IMR-90 (cell line): Measurements from ENCODE around the gene ADCY1. TPM values are rescaled to one million over a fixed set of nuclear protein-coding genes. Genes with fewer than 3 reads are reported as not detected.

ENCODE experiments used
- ATAC-seq: fragments of 200-7000 bp; cut with Tn5 transposase; 2 replicates; pipeline ENCODE4 v1.9.1; 2020; ENCODE audit warnings: low read depth, mild to moderate bottlenecking, moderate library complexity
- BruUV-seq: library from RNA; stranded (reverse); fragments of 400-500 nt; replicated peaks from 2 replicates; lab custom pipeline; 2021; lab: Mats Ljungman, UMichigan
- CTCF ChIA-PET: fragments of 300-600 bp; formaldehyde crosslinking; extraction: SDS; loops from one replicate; lab custom pipeline; 2021; ENCODE audit warnings: antibody characterized with exemption; lab: Yijun Ruan, JAX
- POLR2A ChIA-PET: fragments of 300-600 bp; sonication (Branson Sonifier 250); formaldehyde crosslinking; loops from one replicate; lab custom pipeline; 2022; ENCODE audit warnings: antibody characterized with exemption; ENCODE audit not compliant: unreplicated experiment; lab: Charles Lee
- DNase-seq: peaks from one replicate; pipeline ENCODE4 v3.0.0; 2013
- H2AFZ ChIP-seq: replicated peaks from 2 replicates; pipeline ENCODE3; 2013; ENCODE audit warnings: low read length, mild to moderate bottlenecking; ENCODE audit not compliant: poor library complexity
- H2AK5ac ChIP-seq: 2 replicates; pipeline ENCODE4 v1.6.1; 2013; ENCODE audit warnings: low read depth, low read length, inconsistent platforms
- H2AK9ac ChIP-seq: replicated peaks from 2 replicates; pipeline ENCODE3; 2013; ENCODE audit warnings: mild to moderate bottlenecking, low read depth, low read length, moderate library complexity; ENCODE audit not compliant: poor library complexity
- H2BK120ac ChIP-seq: 2 replicates; pipeline ENCODE4 v1.6.1; 2013; ENCODE audit warnings: low read depth, low read length, inconsistent platforms
- H2BK15ac ChIP-seq: 3 replicates; pipeline ENCODE4 v1.6.1; 2013; ENCODE audit warnings: low read depth, low read length, inconsistent platforms
- H2BK20ac ChIP-seq: 2 replicates; pipeline ENCODE4 v1.6.1; 2013; ENCODE audit warnings: low read depth, mild to moderate bottlenecking, inconsistent platforms, low read length, moderate library complexity
- H2BK5ac ChIP-seq: 2 replicates; pipeline ENCODE4 v1.6.1; 2013; ENCODE audit warnings: mild to moderate bottlenecking, low read depth, low read length, inconsistent platforms; ENCODE audit not compliant: poor library complexity, severe bottlenecking
- H3K14ac ChIP-seq: replicated peaks from 2 replicates; pipeline ENCODE4 v1.6.1; 2013; ENCODE audit warnings: low read depth, low read length, inconsistent platforms
- H3K18ac ChIP-seq: 2 replicates; pipeline ENCODE4 v1.6.1; 2013; ENCODE audit warnings: low read depth, low read length, control low read depth
- H3K23ac ChIP-seq: 2 replicates; pipeline ENCODE4 v1.6.1; 2013; ENCODE audit warnings: low read depth, low read length, inconsistent platforms
- H3K27ac ChIP-seq: 2 replicates; pipeline ENCODE4 v1.5.1; 2013; ENCODE audit warnings: mild to moderate bottlenecking, control low read depth, low read length; ENCODE audit not compliant: insufficient read depth
- H3K27me3 ChIP-seq: 2 replicates; pipeline ENCODE4 v1.6.1; 2013; ENCODE audit warnings: low read length; ENCODE audit not compliant: control insufficient read depth, insufficient read depth
- H3K36me3 ChIP-seq: 2 replicates; pipeline ENCODE4 v1.6.1; 2013; ENCODE audit warnings: low read length, mixed read lengths; ENCODE audit not compliant: control insufficient read depth, insufficient read depth
- H3K4ac ChIP-seq: 2 replicates; pipeline ENCODE4 v1.6.1; 2013; ENCODE audit warnings: low read depth, low read length, inconsistent platforms
- H3K4me1 ChIP-seq: 2 replicates; pipeline ENCODE4 v1.6.1; 2013; ENCODE audit warnings: low read length, mixed read lengths; ENCODE audit not compliant: control insufficient read depth, insufficient read depth
- H3K4me2 ChIP-seq: 2 replicates; pipeline ENCODE4 v1.6.1; 2013; ENCODE audit warnings: low read depth, mild to moderate bottlenecking, control low read depth, low read length, moderate library complexity
- H3K4me3 ChIP-seq: 2 replicates; pipeline ENCODE4 v1.5.1; 2013; ENCODE audit warnings: low read depth, mild to moderate bottlenecking, control low read depth, low read length, moderate library complexity; ENCODE audit not compliant: insufficient read depth
- H3K56ac ChIP-seq: 2 replicates; pipeline ENCODE4 v1.6.1; 2013; ENCODE audit warnings: low read length, inconsistent platforms; ENCODE audit not compliant: insufficient read depth; ENCODE audit errors: extremely low read depth
- H3K79me1 ChIP-seq, 2 experiments: 2 replicates each; pipeline ENCODE4 v1.6.1; 2013; ENCODE audit warnings: low read length in 2 of 2, inconsistent platforms in 1 of 2, low read depth in 1 of 2
- H3K9ac ChIP-seq: 2 replicates; pipeline ENCODE4 v1.6.1; 2013; ENCODE audit warnings: low read depth, low read length, control low read depth
- H3K9me1 ChIP-seq: 2 replicates; pipeline ENCODE4 v1.6.1; 2013; ENCODE audit warnings: low read length, inconsistent platforms; ENCODE audit not compliant: insufficient read depth
- H3K9me3 ChIP-seq: 2 replicates; pipeline ENCODE4 v1.6.1; 2013; ENCODE audit warnings: low read length; ENCODE audit not compliant: control insufficient read depth, insufficient read depth
- H4K20me1 ChIP-seq: 2 replicates; pipeline ENCODE4 v1.6.1; 2013; ENCODE audit warnings: low read length, inconsistent platforms; ENCODE audit not compliant: insufficient read depth
- H4K5ac ChIP-seq: 2 replicates; pipeline ENCODE4 v1.6.1; 2013; ENCODE audit warnings: mild to moderate bottlenecking, low read depth, low read length, control low read depth
- H4K8ac ChIP-seq, 2 experiments: 2 replicates each; pipeline ENCODE4 v1.6.1; 2013; ENCODE audit warnings: low read depth in 2 of 2, low read length in 2 of 2, control low read depth in 1 of 2, inconsistent platforms in 1 of 2
- H4K91ac ChIP-seq: 2 replicates; pipeline ENCODE4 v1.6.1; 2013; ENCODE audit warnings: low read depth, low read length, inconsistent platforms; ENCODE audit not compliant: insufficient read depth
- BHLHE40 ChIP-seq: fragments of 150-350 bp; IDR thresholded peaks from 2 replicates; pipeline ENCODE4 v1.6.1; 2016; ENCODE audit warnings: mild to moderate bottlenecking, low read depth, low read length
- CEBPB ChIP-seq: IDR thresholded peaks from 2 replicates; pipeline ENCODE4 v1.6.1; 2012; ENCODE audit warnings: low read depth, low read length, improper control_type of control experiment
- CTCF ChIP-seq: conservative IDR thresholded peaks from 2 replicates; pipeline ENCODE4 v1.5.1; 2012; ENCODE audit warnings: mild to moderate bottlenecking, low read depth, low read length, improper control_type of control experiment
- ELK1 ChIP-seq: fragments of 150-350 bp; IDR thresholded peaks from 2 replicates; pipeline ENCODE4 v1.6.1; 2016; ENCODE audit warnings: low read depth, mild to moderate bottlenecking, low read length, moderate library complexity, borderline replicate concordance
- MAFK ChIP-seq: IDR thresholded peaks from 2 replicates; pipeline ENCODE4 v1.6.1; 2012; ENCODE audit warnings: low read depth, low read length, improper control_type of control experiment
- MAZ ChIP-seq: IDR thresholded peaks from 2 replicates; pipeline ENCODE4 v1.6.1; 2012; ENCODE audit warnings: low read depth, mild to moderate bottlenecking, low read length, improper control_type of control experiment, moderate library complexity, borderline replicate concordance
- MXI1 ChIP-seq: IDR thresholded peaks from 2 replicates; pipeline ENCODE4 v1.6.1; 2012; ENCODE audit warnings: low read depth, mild to moderate bottlenecking, low read length, moderate library complexity, borderline replicate concordance
- RAD21 ChIP-seq: IDR thresholded peaks from 2 replicates; pipeline ENCODE4 v1.6.1; 2012; ENCODE audit warnings: low read length, improper control_type of control experiment
- RFX5 ChIP-seq: IDR thresholded peaks from 2 replicates; pipeline ENCODE4 v1.8.0; 2012; ENCODE audit warnings: low read depth, mild to moderate bottlenecking, low read length, moderate library complexity
- SMC3 ChIP-seq: fragments of 150-350 bp; IDR thresholded peaks from 2 replicates; pipeline ENCODE4 v1.6.1; 2016; ENCODE audit warnings: low read depth, mild to moderate bottlenecking, antibody characterized with exemption, low read length, moderate library complexity
- USF2 ChIP-seq: fragments of 150-350 bp; IDR thresholded peaks from 2 replicates; pipeline ENCODE4 v1.6.1; 2017; ENCODE audit warnings: mild to moderate bottlenecking, antibody characterized with exemption, low read length, low read depth
- WGBS, 2 experiments: methylation state at CpG; one replicate each; pipeline versions ENCODE4 v1.1.5 to v1.1.7; 2013; ENCODE audit warnings: missing lambda C conversion rate in 2 of 2; ENCODE audit not compliant: insufficient read length in 1 of 2; ENCODE audit errors: extremely low coverage in 2 of 2; 5-methylcytosine and 5-hydroxymethylcytosine counted together
- dilution Hi-C: fragments of 300-500 bp; cut with HindIII; formaldehyde crosslinking; loops from one replicate; pipeline ENCODE4 v1.14.3; 2018; ENCODE audit warnings: low sequenced_read_pairs; ENCODE audit not compliant: unreplicated experiment
- in situ Hi-C: fragments of 300-500 bp; cut with MboI; formaldehyde crosslinking; loops from 3 replicates; pipeline ENCODE4 v1.14.3; 2019; ENCODE audit warnings: low sequenced_read_pairs, inconsistent platforms, mixed read lengths
- intact Hi-C: fragments of 100-400 bp; cut with micrococcal nuclease; formaldehyde crosslinking; loops from 2 replicates; pipeline ENCODE4 v1.10.0; 2022
- polyA plus RNA-seq, 3 experiments: library from polyadenylated mRNA; depleted of rRNA; stranded (reverse); fragments of >200 nt; gene quantifications; 2 replicates each; pipeline ENCODE4 v1.2.3, GENCODE V29; 2012; ENCODE audit warnings: low replicate concordance in 1 of 3
- total RNA-seq: library from RNA; depleted of rRNA; stranded (reverse); fragments of >200 nt; gene quantifications from 2 replicates; pipeline ENCODE4 v1.2.3, GENCODE V29; 2012

The ADCY1 gene
- total and polyA plus RNA-seq, 2 of the 4 experiments (the other 2 are of a cell fraction): 0.18 to 0.24 TPM

- Histone ChIP-seq H3K4me1 (no peaks in the 10 kb centered on the region), H2BK5ac (no peak overlapping the region), H3K79me1 (no peaks in the 10 kb centered on the region), H3K23ac (no peak overlapping the region), H3K36me3 (no peaks in the 10 kb centered on the region), H4K5ac (no peak overlapping the region), H3K56ac (no peak overlapping the region), H3K14ac (no peak overlapping the region), H3K9me3 (no peaks in the 10 kb centered on the region), H4K91ac (no peak overlapping the region), H2BK20ac (no peak overlapping the region), H3K4ac (no peak overlapping the region), H3K27ac (no peak overlapping the region), H3K18ac (no peak overlapping the region), H2BK120ac (no peak overlapping the region), H3K4me3 (no peak overlapping the region), H3K4me2 (no peak overlapping the region), H4K20me1 (no peaks in the 10 kb centered on the region), H4K8ac (no peak overlapping the region), H2AK9ac (no peak overlapping the region), H3K27me3 (peaks cover 2% of the 10 kb centered on the region), H3K9me1 (no peaks in the 10 kb centered on the region), H2BK15ac (no peak overlapping the region), H2AK5ac (no peak overlapping the region), H2AFZ (no peak overlapping the region), H3K9ac (no peak overlapping the region)
- ATAC-seq (no peak), DNase-seq (no peak)
- TF ChIP-seq RFX5 (no peak), SMC3 (no peak), MXI1 (no peak), ELK1 (no peak), USF2 (no peak), CTCF (no peak), MAZ (no peak), BHLHE40 (no peak), RAD21 (no peak), CEBPB (no peak), MAFK (no peak)
- dilution Hi-C loops (no loop called here), intact Hi-C loops (no loop called here), in situ Hi-C loops (loop anchor here (25.0 kb wide), 1 partner anchor 197 kb away; the partner anchor contains the start of gene CCDC201)
- no CpG with 5 or more reads among the region's 7 CpGs for WGBS, 2 experiments
- ChIA-PET POLR2A (no interaction called here), CTCF (no interaction called here)
- BruUV-seq: no TSS peak
These were observed 91.0 kb downstream of the ADCY1 start for GRCh38 chr7:45665172-45665571.
